GM18858 (cell line): Measurements from ENCODE around the gene TAF12.
A peak's percentile ranks its signal among the peaks of the same experiment; 100 is the strongest.
"Not testable (repeated sequence)": the region's sequence is repeated elsewhere in the genome, so short reads cannot be mapped to it uniquely, and the experiment has no call there.

Experiments
- ATAC-seq: cut with Tn5 transposase; IDR thresholded peaks from one replicate; pipeline ENCODE4 v1.9.1; 2021; ENCODE audit not compliant: unreplicated experiment

The TAF12 gene, protein sequence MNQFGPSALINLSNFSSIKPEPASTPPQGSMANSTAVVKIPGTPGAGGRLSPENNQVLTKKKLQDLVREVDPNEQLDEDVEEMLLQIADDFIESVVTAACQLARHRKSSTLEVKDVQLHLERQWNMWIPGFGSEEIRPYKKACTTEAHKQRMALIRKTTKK

DNA sequence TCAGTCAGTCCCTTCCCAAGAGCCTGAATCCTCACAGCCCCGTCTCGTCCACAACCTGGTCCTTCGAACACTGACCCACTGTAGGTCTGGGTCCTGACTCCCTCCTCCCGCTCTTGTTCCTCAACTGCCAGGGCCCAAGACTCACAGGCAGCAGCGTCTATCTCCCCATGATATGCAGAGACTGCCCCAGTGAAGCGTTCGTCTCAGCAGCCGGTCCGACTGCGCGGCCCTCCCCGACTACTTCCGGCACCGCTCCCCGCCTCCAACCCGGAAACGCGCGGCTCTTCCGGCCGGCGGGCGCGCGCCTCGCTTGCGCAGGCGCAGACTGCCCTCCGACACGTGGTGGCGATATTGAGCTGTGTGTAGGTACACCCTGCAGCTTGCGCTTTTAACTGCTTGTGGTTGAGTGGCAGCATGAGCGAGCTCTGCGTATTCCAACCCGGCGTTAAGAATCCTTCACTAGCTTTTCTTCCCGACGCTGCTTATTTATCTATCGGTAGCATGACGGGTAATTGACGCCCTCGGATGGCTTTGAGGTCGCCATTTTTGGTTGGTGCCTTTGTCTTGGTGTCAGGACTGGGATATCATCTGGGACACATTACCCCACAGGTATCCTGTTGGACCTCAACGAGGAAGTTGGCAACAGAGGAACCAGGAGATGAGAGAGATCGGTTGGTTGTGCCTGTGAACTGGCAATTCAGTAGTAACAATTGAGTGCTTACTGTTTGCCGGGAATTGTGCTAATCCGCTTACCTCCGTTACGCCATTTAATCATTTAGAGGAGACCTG is at the start of gene TAF12:
Gene TAF12 (minus strand): TSS at position 221 of the 789 bp plus-strand sequence. CDS start 20,986 bp downstream, outside the sequence.
- ATAC-seq: peak; percentile 63

- not testable (repeated sequence) for ATAC-seq
These were observed 48.8 kb upstream of the TAF12 start for GRCh38 chr1:28691627-28692026.

DNA sequence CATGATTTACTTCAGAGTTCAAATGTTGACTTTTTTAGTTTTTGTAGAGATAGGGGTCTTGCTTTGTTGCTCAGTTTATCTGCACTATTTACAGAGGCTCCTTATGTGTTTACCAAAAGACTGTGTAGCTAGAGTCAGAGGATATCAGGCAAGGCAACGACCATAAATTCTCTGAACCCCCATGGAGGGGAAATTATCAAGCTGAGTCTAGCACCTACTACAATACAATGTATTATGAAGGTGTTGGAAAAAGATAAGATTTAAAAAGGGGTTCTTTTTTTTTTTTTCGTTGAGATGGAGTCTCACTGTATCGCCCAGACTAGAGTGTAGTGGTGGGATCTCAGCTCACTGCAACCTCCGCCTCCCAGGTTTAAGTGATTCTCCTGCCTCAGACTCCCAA is 42.1 kb upstream of the TAF12 start:
- ATAC-seq: no peak

GRCh38 chr1:28682840-28683239 is 40.0 kb upstream of the TAF12 start:
- ATAC-seq: no peak

DNA sequence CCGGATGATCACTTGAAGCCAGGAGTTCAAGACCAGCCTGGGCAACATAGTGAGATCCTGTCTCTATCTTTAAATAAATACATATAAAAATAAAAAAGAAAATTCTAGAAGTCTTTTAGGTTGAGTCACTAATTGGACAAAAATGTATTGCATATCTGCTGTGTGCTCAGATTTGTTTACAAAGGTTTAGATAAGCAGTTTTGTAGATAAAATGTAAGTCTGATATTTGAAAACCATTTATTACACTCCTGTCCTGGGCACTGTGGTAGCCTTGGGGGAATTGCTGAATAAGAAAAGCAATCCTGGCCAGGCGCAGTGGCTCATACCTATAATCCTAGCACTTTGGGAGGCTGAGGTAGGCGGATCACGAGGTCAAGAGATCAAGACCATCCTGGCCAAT is 37.3 kb upstream of the TAF12 start:
- ATAC-seq: no peak

GRCh38 chr1:28675924-28676257 is 33.0 kb upstream of the TAF12 start:
- ATAC-seq: no peak

DNA sequence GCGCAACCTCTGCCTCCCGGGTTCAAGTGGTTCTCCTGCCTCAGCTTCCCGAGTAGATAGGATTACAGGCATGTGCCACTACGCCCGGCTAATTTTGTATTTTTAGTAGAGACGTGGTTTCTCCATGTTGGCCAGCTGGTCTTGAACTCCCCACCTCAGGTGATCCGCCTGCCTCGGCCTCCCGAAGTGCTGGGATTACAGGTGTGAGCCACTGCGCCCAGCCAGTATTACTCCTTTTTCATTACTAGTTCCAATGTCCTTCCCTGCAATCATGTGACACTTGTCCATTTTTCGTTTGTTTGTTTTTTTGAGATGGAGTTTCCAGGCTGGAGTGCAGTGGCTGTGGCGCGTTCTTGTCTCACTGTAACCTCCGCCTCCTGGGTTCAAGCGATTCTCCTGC is 30.1 kb upstream of the TAF12 start:
- ATAC-seq: not testable (repeated sequence)

DNA sequence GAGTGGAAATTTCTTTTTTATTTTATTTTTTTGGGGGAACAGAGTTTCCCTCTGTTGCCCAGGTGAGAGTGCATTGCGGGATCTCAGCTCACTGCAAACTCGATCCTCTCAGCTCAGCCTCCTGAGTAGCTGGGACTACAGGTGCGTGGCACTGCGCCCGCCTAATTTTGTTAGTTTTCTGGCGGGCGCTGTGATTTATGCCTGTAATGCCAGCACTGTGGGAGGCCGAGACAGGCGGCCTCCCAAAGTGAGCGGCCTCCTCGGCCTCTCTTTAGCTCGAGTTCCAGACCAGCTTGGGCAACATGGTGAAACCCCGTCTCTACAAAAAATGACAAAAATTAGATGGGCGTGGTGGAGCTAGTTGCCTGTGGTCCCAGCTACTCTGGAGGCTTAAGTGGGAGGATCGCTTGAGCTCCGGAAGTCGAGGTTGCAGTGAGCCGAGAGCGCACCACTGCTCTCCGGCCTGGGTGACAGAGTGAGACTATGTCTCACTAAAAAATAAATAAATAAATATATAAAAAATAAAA is 28.4 kb upstream of the TAF12 start:
- ATAC-seq: no peak

DNA sequence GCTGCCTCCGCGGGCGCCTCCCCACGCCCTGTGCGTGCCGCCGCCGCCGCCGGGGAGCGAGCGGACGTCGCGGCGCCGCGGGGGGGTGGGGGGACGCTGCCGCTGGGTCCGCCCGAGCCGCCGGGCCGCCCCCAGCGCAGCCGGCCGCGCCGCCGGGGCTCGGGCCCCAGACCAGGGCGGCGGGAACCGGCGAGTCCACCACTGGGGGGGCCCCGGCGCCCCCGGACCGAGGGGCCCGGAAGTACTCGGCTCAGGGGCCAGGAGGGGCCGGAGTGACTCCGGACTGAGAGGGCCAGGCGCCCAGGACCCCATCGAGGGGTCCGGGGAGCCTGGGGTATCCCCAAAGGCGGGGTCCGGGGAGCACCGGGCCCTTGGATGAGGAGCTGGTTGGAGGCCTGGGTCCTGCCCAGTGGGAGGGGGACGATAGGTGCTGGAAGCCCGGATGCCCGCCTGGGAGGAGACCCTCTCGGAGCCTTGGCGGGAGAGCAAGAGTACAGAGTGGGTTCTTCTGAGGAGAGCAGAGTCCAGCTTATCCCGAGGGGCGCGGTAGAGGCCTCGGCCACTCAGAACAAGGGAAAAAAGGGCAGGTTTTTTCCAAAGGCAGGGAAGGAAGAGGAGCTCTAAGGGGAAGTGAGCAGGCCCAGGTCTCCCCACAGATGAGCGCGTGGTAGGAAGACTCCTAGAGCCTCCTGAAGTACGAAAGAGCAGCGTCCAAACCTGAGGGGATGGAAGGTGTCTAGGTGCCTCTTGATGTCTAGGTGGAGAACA is 26.3 kb upstream of the TAF12 start:
- peak; percentile 29 for ATAC-seq

GRCh38 chr1:28668191-28668955 is 25.5 kb upstream of the TAF12 start, which contains the start of gene GMEB1:
Gene GMEB1 (plus strand): TSS chr1:28668784. CDS start chr1:28683613, 14,829 bp downstream.
- ATAC-seq: peak; percentile 46

DNA sequence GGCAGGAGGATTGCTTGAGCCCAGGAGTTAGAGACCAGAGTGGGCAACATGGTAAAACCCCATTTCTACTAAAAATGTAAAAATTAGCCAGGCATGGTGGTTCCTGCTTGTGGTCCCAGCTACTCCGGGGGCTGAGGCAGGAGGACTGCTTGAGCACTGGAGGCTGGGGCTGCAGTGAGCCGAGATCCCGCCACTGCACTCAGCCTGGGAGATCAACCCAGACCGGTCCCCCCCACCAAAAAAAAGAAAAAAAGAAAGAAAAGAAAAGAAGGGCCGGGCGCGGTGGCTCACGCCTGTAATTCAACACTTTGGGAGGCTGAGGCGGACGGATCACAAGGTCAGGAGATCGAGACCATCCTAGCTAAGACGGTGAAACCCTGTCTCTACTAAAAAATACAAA is 23.9 kb upstream of the TAF12 start:
- ATAC-seq: no peak

- ATAC-seq: no peak
These were observed 21.1 kb upstream of the TAF12 start for GRCh38 chr1:28663871-28664470.

DNA sequence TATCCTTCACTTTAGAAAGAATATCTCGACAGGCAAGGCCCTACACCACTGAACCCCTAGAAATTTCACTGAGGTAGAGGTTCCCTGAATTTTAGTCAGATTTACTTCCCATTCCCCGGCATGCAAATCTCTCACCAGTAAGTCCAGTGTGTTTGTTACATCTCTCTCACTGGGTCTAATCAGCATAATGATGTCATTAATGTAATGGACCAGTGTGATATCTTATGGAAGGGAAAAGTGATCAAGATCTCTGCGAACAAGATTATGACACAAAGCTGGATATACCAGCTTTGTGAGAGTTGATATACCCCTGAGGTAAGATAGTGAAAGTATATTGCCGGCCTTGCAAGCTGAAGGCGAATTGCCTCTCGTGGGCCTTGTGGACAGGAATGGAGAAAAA is 13.5 kb upstream of the TAF12 start:
- no peak for ATAC-seq

DNA sequence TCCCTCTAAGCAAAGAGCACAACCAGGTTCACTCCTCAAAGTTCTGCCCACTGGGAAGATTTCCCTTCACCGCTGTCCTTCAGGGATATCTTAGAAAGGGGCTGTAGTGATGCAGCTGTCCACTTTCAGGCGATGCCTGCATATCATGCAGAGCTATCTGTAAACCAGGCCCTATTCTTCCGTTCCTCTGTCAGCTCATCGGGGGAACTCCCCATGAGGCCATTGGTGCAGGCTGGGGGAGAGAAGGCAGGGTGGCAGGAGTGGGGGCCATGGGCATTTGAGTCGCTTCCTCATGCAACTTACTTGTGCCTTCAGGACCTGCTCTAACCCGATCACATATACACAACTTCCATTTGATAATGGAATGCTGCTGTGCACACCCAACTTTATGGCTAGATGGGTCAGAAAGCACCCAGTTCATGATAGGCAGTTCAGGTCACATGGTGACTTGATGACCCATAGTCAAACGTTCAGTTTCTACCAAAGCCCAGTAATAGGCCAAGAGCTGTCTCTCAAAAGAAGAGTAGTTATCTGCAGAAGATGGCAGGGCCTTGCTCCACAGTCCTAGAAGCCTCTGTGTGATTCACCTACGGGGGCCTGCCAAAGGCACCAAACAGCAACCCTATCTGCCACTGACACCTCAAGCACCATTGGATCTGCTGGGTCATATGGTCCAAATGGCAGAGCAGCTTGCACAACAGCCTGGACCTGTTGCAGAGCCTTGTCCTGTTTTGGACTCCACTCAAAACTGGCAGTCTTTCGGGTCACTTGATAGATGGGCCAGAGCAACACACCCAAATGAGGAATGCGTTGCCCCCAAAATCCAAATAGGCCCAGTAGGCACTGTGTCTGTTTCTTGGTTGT is 12.8 kb upstream of the TAF12 start:
- ATAC-seq: not testable (repeated sequence)

DNA sequence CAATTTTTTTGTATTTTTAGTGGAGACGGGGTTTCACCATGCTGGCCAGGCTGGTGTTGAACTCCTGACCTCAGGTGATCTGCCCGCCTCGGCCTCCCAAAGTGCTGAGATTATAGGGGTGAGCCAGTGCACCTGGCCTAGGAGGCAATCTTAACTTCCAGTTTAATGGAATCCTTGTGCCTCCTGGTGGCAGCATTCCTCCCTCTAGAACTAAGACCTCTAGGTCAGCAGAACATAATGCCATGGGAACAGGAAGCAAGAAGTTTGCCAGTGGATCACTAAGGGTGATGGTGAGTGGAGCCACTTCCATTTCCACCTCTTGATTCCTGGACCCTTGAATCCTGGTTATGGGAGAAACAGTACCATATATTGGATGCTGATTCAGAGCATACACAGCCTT is 11.0 kb upstream of the TAF12 start:
- ATAC-seq: not testable (repeated sequence)

DNA sequence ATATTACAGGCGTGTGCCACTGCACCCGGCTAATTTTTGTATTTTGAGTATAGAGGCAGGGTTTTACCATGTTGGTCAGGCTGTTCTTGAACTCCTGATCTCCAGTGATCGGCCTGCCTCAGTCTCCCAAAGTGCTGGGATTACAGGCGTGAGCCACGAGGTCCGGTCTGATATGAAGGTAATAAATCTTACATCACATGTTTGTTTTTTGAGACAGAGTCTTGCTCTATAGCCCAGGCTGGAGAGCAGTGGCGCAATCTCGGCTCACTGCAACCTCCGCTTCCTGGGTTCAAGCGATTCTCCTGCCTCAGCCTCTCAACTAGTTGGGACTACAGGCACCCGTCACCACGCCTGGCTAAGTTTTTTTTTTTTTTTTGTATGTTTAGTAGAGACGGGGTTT is 10.2 kb upstream of the TAF12 start:
- not testable (repeated sequence) for ATAC-seq

GRCh38 chr1:28648474-28649198 is 5.8 kb upstream of the TAF12 start, which contains the start of gene RNU11:
Gene RNU11 (plus strand): TSS chr1:28648600.
- ATAC-seq: peak; percentile 57

- ATAC-seq: peak; percentile 38
These were observed 5.2 kb upstream of the TAF12 start for GRCh38 chr1:28648008-28648473.

GRCh38 chr1:28646040-28646439 is 3.2 kb upstream of the TAF12 start:
- ATAC-seq: no peak
